GM13976 (cell line): ENCODE measurements around the gene RNF224.

Source experiments
- DNase-seq: peaks from one replicate; pipeline ENCODE4 v3.0.0; 2012; ENCODE audit warnings: low spot score
- in situ Hi-C: fragments of 300-500 bp; cut with MboI; formaldehyde crosslinking; loops from one replicate; pipeline ENCODE4 v1.12.0; 2022; ENCODE audit warnings: low sequenced_read_pairs, mixed read lengths, inconsistent platforms; ENCODE audit not compliant: unreplicated experiment
- TF ChIP-seq, protein P1 (sequence below): IDR thresholded peaks from 2 replicates; pipeline ENCODE4 v1.5.1; 2012; ENCODE audit warnings: borderline replicate concordance, mild to moderate bottlenecking; ENCODE audit not compliant: insufficient read depth; ENCODE audit errors: extremely low read depth, missing control alignments, control extremely low read depth

Gene RNF224

DNA sequence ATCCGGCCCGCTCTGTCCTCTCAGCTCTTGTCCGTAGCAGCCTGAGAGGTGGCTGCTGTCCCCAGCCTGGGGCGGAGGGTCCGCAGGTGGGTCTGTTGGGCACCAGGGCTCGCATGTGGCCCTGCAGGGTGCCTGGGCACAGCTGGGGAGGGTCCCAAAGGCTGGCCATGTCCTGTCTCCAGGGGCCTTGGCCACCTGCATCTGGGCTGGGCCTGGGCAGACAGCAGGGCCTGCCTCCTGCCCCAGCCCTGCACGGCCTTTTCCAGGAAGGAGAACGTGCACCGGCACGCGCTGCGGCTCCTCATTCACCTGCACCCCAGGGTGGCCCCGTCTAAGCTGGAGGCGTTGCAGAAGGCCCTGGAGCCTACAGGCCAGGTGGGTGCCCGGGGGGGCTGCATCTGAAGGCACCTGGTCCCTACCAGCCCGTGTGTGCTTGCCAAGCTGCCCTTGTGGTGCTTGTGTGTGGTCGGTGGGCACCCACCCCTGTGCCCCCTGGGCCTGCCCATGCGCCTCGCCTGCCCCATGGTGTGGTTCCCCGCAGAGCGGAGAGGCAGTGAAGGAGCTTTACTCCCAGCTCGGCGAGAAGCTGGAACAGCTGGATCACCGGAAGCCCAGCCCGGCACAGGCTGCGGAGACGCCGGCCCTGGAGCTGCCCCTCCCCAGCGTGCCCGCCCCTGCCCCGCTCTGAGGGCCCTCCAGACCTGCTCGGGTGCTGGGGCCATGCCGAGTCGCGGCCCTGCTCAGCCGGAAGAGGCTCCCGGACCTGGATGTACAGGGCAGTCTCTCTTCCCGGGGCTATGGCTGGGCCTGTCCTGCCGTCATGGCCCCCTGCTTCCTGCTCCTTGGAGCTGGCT is 45.2 kb downstream of the RNF224 start:
- no peak for DNase-seq
- TF ChIP-seq, protein P1, sequence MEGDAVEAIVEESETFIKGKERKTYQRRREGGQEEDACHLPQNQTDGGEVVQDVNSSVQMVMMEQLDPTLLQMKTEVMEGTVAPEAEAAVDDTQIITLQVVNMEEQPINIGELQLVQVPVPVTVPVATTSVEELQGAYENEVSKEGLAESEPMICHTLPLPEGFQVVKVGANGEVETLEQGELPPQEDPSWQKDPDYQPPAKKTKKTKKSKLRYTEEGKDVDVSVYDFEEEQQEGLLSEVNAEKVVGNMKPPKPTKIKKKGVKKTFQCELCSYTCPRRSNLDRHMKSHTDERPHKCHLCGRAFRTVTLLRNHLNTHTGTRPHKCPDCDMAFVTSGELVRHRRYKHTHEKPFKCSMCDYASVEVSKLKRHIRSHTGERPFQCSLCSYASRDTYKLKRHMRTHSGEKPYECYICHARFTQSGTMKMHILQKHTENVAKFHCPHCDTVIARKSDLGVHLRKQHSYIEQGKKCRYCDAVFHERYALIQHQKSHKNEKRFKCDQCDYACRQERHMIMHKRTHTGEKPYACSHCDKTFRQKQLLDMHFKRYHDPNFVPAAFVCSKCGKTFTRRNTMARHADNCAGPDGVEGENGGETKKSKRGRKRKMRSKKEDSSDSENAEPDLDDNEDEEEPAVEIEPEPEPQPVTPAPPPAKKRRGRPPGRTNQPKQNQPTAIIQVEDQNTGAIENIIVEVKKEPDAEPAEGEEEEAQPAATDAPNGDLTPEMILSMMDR, result no peak
- in situ Hi-C loops, result no loop called here

DNA sequence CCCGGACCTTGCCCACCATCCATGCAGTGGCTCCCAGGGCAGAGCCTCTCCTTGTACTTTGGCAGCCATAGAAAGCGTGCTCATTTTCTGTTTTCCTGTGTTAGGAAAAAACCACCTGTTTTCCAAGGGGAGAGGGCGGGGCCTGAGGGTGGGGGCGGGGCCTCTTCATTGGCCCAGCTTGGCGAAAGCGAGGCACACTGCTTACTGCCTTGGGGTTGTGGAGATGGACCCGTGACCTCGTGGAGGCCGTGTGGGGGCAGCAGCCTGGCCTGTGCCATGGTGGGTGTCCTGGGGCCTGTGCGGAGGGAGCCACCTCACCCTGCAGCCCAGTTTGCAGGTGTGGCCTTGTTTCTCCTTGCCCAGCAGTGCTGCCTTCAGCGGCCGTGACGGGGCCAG is 45.8 kb downstream of the RNF224 start:
- in situ Hi-C loops, result no loop called here
- DNase-seq, result no peak
- TF ChIP-seq, protein P1, result no peak

DNA sequence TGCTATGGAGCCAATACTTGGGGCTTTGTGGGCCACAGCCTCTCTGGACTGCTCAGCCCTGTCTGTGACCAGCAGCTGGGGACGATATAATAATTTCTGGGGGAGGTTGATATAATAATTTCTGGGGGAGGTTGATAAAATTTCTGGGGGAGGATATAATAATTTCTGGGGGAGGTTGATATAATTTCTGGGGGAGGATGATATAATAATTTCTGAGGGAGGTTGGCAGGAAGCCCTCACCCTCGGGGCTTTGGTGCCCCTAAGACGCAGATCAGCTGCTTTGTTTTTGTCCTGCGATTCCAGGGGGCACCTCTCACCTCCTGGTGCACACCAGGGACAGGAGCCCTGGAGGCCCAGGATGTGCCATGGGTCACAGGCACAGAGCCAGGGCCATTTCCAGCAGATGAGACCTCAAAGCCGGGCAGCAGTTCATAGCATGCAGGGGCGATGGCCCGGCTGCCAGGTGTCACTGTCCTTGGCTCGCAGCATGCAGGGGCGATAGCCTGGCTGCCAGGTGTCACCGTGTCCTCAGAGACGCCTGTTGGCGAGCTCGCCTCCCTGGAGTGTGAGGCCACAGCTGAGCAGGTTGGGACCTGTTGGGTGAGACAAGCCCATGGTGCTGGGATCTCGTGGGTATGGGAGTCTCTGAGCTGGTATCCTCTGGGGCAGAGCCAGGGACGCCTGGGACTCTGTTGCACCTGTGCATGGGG is 46.5 kb downstream of the RNF224 start:
- in situ Hi-C loops, result no loop called here
- TF ChIP-seq, protein P1, result no peak
- no peak for DNase-seq

DNA sequence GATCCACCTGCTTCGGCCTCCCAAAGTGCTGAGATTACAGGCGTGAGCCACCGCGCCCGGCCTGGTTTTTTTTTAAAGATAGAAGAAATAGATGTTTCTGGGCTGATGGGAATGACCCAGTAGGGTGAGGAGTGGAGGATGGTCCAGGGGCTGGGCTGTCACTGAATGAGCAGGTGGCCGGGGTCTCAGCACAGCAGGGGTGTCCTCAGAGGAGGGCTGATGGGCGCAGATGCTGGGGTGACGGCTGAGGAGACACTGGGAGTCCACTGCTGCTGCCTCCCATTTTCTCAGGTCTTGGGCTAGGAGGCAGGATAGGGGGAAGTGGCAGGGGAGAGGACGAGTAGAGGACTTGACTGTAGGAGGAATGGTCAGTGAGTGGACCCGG is 47.9 kb downstream of the RNF224 start:
- TF ChIP-seq, protein P1, result no peak
- no peak for DNase-seq
- in situ Hi-C loops, result loop anchor here (25.0 kb wide), 1 partner anchor 262 kb away; no protein-coding TSS in a partner anchor

DNA sequence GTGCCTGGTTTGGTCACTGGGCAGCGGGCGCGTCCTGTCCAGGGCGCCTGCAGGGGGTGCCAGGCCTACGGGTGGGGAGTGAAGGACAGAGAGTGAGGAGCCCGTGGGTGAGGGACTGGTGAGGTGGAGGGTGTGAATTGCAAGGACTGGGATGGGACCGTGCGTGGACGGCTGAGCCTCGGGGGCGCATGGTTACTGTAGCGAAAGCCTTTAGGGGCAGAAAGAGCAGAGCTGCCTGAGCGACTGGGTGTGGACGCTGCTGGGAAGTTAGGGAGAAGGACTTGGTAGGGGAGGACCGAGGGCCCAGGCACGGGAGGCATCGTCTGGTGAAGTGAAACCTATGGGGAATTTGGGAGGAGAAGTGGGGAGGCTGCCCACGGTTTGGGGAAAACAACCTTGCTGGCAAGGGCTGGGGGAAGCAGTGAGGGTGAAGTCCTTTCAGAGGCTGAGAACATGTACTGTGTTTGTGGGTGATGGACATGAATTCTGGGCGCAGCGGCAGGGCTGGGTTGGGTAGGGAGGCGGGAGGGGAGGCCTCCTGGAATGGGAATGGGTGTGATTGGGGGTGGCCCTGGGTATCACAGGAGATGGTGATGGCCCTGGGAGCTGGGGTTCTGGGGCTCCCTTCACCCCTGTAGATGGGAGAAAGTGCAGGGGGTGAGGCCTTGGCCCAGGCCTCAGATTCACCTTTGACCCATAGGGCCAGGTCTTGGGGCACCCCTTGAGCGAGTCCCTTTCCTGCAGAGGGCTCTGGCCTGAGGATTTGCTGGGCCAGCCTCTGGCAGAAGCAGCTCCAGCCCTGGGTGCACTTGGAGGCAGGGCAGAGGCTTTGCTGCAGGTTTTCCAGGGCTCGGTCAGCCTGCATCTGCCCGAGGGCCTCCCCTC is 48.5 kb downstream of the RNF224 start:
- in situ Hi-C loops, result loop anchor here (25.0 kb wide), 1 partner anchor 261 kb away; no protein-coding TSS in a partner anchor
- TF ChIP-seq, protein P1, result no peak

DNA sequence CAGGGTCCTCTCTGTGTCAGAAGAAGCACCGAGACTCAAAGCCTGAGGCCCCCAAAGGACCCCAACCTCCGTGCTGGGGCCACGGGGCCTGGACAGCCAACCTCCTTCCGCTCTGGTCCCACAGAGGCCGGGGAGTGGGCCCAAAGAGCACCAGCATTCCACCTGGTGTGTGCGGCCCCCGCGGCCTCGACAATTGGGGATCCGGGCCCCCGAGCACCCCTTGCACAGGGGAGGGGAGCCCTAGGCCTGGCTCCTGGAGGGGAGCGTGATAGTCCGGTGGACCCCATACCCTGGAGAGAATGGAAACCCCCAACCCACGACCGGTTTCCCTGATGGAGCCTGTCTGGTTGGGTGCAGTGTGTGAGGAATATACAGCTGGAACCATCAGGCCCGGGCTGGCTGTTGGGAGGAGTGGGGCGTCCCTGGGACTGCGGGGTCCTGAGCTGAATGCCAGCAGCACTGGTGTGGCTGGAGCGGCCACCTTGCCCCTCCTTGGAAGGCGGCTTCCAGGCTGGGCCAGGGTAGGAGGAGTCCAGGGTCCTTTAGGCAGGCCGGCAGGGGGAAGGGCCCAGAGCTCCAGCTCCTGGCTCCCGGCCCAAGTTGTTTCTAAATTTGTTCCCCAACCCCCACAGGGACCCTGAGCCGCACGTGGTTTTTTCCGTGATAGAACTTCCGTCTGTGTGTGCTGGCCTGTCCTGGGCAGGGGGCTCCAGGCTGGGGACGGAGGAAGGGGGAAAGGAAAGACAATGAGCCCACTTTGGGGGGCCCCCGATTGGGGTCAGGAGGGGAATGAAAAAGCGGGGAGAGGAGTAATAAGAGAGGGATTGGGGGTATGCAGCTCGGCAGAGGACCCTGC is 49.4 kb downstream of the RNF224 start:
- TF ChIP-seq, protein P1, result no peak
- in situ Hi-C loops, result loop anchor here (25.0 kb wide), 1 partner anchor 261 kb away; no protein-coding TSS in a partner anchor
- DNase-seq, result no peak

More for the DNA sequence above, 48.5 kb downstream of the RNF224 start:
- no peak for DNase-seq
